ENCODE data around the gene CRACR2A.

CRACR2A gene

DNA sequence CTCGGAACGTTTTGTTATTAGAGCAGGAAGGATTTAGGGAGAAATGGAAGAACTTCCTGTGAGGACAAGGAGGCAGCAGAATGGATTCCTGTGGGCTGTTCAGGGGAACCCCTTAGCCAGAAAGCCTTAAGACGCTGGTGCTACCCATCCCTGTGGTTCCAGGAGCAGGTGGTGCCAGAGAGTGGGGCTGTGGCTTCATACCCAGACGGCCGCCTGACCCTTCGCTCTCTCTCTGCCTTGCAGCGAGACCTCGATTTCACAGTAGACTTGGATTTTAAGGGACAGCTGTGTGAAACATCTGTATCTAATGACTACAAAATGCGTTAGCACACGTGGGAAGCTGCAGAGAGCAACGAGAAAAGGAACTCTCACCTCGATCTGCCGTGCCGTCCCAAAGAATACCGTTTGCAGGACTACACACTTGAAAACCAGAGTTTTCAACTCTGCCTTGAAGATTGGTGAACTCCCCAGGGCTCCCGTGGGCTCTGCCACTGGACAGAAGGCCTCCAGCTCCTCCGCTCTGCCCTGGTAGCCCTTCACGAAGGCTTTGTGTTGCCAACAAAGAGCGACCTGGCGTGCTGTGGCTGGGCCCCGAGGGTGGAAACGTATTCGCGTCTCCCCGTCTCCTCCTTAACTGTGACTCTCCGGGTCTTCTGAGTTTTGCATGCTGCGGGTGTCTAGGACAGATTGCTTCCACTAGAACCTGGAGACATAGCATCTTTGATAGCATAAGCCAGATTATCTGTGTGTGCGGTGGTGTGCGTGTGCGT is 159.9 kb downstream of the CRACR2A start:
- DNase-seq = no peak

DNA sequence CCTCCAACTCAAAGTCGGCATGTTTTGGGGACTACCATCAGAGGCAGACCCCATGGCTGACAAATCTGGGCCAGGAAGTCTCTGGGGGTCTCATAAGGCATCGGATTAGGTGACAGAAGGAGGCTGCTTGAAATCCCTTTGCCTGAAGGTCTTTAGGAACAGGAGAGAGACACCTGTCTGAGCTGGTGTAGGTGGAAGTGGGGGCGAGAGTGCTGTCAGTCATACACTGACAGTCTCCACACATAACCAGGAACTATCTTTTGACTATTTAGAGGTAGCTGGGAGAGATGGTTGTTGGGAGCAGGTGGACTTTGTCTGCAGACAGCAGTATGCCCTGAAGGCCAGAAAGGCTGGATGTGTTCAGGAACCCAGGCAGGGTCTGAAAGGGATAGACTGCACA is 163.2 kb downstream of the CRACR2A start:
- no peak for DNase-seq

DNA sequence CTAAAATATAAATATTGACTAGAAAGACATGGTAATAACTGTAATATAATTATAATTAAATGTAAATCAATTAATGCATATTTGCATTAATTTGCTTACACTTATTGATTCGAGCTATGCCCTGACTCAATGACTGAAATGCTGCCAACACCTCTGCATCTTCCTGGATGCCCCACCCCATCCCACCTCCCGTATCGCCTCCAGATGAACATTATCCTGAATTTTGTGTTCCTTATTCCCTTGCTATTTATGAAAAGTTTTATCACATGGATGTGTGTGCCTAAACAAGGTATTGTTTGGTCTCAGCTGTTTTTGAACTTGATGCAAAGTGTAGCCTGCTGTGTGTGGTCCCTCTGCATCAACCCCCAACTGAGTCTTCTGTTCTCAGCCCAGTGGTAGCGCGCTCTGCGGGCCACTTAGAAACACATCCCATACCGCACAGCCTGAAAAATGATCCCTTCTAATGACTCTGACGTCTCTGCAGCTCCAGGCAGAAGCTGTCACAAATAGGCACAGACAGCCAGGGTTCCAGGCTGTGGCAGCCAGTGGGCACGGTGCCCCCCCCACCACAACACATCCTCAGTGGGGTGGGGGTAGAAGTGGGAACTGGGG is 165.4 kb downstream of the CRACR2A start:
- no peak for DNase-seq

DNA sequence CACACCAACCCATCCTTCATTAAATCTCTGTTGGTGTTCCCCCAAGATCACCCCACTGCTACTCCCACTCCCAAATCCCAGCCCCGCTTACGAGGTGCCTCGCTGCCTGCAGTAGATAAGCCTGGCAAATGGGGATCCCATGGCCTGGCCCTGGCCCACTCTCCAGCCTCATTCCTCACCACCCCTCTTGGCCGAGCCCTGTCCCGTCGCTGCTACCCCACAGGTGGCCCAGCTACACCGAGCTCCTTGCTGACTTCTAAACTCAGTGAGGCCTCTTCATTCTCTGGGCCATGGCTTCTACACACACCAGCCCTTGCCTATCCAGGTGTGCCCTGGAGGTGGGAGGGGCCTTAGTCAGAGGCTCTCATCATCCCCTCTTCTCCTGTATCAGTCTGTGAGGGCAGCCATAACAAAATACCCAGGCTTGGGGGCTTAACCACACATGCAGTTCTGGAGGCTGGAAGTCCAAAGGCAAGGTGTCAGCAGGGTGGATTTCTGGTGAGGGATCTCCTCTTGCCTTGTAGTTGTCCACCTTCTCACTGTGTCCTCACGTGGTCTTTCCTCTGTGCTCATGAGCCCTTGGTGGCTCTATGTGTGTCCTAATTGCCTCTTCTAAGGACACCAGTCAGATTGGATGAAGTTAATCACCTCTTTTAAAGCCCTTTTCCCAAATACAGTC is 169.1 kb downstream of the CRACR2A start:
- DNase-seq = no peak

DNA sequence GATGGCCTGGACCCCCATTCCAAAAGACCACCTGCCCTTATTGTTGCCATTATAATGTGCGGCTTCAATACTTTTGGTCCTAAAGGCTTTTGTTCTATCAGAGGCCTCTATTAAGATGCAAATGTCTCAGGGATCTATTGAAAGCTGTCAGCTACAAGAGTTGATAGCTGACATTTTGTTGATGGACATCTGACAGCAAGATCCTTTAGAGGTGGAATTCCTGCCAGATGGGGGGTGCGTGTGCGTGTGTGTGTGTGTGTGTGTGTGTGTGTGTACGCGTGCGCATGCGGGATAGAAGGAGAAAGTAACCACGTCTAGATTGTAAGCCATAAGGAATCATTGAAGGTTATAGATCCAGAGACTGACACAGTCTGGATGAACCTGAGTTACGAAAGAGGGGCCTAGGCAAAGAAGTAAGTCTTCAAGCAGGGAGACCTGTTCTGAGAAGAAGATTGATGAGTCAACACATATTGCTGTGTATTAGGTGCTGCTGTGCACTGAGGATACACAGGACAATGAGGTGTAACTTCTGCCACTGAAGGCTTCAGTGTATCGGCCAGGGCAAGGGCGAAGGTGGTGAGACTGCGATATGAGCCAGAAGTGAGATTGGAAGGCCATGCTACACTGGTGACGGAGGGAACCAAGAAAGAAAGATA is 172.7 kb downstream of the CRACR2A start:
- no peak for DNase-seq

DNA sequence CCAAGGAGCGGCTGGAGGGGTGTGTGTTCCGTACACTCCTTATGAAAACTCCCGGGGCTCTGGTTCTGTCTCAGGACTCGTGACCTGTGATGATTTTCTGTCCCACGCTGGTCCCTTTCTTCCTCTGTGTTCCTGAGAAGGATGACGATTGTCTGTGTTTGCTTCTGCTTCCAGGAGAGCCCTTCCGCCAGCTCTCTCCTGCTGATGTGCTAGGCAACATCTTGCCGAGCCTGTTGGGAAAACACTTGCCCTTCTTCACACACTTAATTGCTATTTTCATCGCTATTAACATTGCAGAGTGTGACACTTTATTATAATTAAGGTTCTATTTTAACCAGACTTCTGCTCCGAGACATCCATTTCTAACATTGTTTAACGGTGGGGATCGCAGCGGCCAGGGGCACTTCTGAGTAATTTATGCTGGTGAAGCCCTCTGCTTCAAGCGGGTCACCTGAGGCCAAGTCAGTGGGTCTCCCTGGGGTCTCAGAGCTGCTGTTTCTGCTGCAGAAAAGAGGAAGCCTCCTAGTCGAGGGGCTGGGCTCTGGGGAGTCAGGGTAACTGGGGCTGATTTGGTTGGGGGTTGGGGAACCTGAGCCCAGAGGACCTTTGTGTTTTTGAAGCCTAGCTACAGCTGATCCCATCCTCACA is 173.3 kb downstream of the CRACR2A start:
- no peak for DNase-seq

DNA sequence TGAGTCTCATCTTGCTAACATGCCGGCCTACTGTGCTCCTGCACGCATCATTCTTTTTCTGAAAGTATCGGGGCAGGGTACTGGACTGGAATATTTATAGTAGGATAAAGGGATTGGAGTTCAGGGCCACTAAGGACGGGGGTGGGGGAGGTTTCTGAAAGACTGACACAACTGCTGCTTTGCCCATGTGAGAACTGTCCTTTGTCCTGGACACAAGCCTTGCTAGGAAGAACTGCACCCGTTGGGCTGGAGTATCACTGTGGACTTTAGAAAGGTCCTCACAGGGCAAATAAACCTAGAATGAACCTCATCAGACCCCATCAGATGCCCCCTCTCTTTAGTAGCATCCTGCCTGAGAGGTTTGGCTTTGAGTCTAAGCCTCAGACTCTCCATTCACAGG is 174.4 kb downstream of the CRACR2A start:
- DNase-seq = no peak

DNA sequence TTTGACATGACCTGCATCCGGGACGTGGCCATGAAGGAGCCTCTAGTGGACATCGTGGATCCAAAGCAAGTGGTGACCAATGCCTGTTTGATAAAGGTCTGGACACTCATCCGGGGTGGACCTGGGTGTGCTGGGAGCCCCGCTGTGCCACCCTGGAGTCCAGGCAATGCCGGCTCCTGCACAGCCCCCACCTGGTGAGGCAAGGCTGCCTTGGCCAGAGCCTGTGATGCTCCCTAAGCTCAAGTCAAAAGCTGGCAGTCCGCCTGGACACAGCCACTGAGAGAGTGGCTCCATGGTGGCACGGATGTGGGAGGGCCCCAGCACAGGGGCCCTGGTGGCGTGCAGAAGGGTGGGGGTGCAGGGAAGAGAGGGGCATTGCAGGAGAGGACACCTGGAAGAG is 176.0 kb downstream of the CRACR2A start:
- no peak for DNase-seq

DNA sequence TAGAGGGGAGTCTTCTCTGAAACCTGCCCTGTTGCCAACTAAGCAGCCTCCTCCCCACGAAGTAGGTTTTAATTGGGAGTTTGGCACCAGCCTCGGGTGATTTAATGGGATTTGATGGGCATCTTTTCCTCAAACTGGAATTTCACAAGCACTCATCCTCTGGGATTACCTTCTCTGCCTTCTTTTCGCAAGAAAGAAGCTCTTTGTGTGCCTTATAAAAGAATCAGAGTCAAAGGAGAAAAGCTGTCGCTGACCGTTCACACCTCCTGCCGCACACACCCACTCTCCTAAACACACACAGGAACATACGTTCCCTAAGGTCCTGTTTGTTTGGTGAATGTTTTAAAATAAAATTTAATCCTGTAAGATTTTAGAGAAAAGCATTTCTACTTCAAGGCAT is 177.9 kb downstream of the CRACR2A start:
- no peak for DNase-seq

DNA sequence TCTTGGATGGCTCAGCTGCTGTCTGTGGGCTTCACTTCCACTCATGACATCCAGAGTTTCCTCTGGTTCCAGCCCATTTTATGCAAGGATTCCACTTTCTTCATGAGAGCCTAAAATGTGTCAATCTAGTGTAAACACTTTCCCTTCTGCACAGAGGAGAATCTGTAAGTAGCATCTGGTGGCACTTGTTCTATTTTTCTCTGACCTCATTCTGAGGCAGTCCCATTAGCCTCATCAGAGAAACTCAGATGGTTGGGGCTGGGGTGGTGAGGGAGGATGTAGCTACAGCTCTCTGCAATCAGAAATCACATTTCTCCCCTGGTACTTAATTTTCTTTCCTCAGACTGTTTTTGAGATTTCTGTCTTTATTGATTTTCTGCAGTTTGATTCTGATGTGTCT is 180.3 kb downstream of the CRACR2A start:
- DNase-seq = no peak

DNA sequence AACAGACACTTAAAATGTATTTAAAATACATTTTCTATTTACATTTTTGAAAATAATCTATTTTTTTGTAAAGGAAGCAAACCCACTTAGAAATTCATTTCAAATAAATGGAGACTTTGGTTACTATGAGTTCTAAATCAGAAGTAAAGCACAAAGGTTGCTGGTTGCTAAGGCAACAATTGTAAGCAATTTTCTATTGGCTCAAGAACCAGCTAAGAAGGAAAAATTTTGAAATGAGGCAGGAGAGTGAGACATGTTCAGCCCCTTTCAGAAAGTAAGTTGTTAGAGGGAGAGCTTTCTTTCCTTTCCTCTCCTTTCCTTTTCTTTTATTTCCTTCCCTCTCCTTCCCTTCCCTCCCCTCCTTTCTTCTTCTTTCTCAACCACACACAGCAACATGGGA is 181.2 kb downstream of the CRACR2A start:
- DNase-seq = no peak

DNA sequence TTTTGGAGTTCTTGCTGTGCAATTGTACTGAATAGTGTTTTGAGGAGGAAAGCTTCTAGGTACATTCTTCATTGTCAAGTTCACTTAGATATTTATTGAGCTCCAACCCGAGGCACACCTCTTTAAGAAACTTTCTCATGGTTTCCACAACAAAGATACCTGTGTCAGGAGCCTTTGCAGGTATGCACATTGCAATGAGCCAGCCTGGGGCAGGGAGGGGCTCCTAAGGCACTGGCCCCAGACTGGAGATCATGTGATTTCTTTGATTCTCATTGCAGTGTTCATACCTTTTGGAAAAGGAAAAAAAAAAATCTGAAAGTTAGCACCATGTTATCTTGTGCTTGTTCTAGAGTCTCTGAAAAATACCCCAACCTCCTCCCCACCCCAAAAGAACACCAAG is 181.6 kb downstream of the CRACR2A start:
- no peak for DNase-seq

DNA sequence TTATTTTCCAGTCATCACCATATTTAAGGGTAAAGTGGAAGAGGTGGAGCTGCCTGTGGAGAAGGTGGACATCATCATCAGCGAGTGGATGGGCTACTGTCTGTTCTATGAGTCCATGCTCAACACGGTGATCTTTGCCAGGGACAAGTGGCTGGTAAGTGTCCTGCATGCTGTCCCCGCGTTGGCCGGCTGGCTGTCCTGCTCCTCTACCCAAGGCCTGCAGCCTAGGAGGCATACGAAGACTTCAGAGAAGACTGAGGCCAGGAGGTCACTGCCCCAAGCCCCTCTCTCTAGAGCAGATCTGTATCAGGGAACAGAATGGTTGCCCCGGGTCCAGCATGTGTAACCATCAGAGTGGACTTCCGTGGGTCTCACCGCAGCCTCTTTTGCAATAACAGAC is 184.2 kb downstream of the CRACR2A start:
- no peak for DNase-seq

DNA sequence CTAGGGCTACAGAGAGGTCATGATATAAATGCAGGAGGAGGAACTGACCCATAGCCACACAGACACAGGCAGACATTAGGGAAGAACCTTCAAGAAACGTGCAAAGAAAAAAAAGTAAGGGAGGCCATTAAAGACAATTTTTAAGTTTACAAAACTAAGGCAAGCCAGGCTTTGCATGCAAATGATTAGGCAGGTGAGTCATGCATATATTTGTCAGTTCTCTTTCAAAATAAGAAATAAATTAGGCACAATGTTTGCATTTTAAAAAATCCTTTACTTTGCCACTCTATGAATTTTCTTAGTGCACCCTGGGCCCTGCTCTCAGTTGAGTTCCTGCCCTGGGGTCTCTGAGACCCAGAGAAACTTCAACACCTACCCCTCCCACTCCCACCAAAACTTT is 186.9 kb downstream of the CRACR2A start:
- no peak for DNase-seq
